RWPE2 (cell line): Measurements from ENCODE around the gene EFNA5.

ENCODE experiments used
- ATAC-seq: fragments of 200-7000 bp; cut with Tn5 transposase; 3 replicates; pipeline ENCODE4 v1.9.1; 2021; ENCODE audit warnings: low read depth
- DNase-seq: peaks from one replicate; pipeline ENCODE4 v3.0.0-alpha.2; 2020; ENCODE audit warnings: low spot score
- H3K27ac ChIP-seq: fragments of 450-650 bp; 2 replicates; pipeline ENCODE4 v1.5.1; 2017; ENCODE audit warnings: mild to moderate bottlenecking; ENCODE audit not compliant: poor library complexity, severe bottlenecking
- H3K27me3 ChIP-seq: fragments of 250-450 bp; sonication (Bioruptor Pico); 2 replicates; pipeline ENCODE4 v1.5.1; 2021; ENCODE audit warnings: mild to moderate bottlenecking, moderate library complexity; ENCODE audit not compliant: insufficient read depth, poor library complexity, severe bottlenecking
- H3K36me3 ChIP-seq: fragments of 250-450 bp; sonication (Bioruptor Pico); 2 replicates; pipeline ENCODE4 v1.5.1; 2020; ENCODE audit warnings: low read depth, mild to moderate bottlenecking, moderate library complexity
- H3K4me1 ChIP-seq: fragments of 250-450 bp; sonication (Bioruptor Pico); 2 replicates; pipeline ENCODE4 v1.5.1; 2021; ENCODE audit warnings: mild to moderate bottlenecking, moderate library complexity; ENCODE audit not compliant: insufficient read depth, poor library complexity, severe bottlenecking
- H3K4me3 ChIP-seq: fragments of 250-450 bp; sonication (Bioruptor Pico); 2 replicates; pipeline ENCODE4 v1.5.1; 2021; ENCODE audit warnings: mild to moderate bottlenecking, moderate library complexity; ENCODE audit not compliant: severe bottlenecking
- H3K9me3 ChIP-seq: fragments of 250-450 bp; sonication (Bioruptor Pico); 2 replicates; pipeline ENCODE4 v1.5.1; 2021; ENCODE audit warnings: mild to moderate bottlenecking, moderate library complexity; ENCODE audit not compliant: severe bottlenecking
- CTCF ChIP-seq: fragments of 450-650 bp; IDR thresholded peaks from one replicate; pipeline ENCODE4 v1.5.1; 2017; ENCODE audit warnings: mild to moderate bottlenecking, moderate library complexity; ENCODE audit not compliant: poor library complexity, severe bottlenecking

The EFNA5 gene

GRCh38 chr5:107538331-107538730 lies 132.4 kb downstream of the EFNA5 start:
- Histone ChIP-seq H3K36me3 (no peaks in the 10 kb centered on the region), H3K27me3 (no peaks in the 10 kb centered on the region), H3K4me1 (peaks cover 25% of the 10 kb centered on the region), H3K9me3 (no peaks in the 10 kb centered on the region), H3K4me3 (no peak overlapping the region), H3K27ac (no peak overlapping the region)
- ATAC-seq (no peak), DNase-seq (no peak)
- no peak for TF ChIP-seq CTCF

- no peak overlapping the region for H3K4me3 ChIP-seq
- H3K27me3 ChIP-seq: no peaks in the 10 kb centered on the region
- peaks cover 4% of the 10 kb centered on the region for H3K4me1 ChIP-seq
- DNase-seq (no peak), ATAC-seq (peak; percentile 10; the same call in 2 of the 3 replicates)
- H3K36me3 ChIP-seq: no peaks in the 10 kb centered on the region
- no peaks in the 10 kb centered on the region for H3K9me3 ChIP-seq
- H3K27ac ChIP-seq: no peak overlapping the region
- no peak for TF ChIP-seq CTCF
Observed at GRCh38 chr5:107535849-107536248, 134.9 kb downstream of the EFNA5 start.

GRCh38 chr5:107533910-107534876 lies 136.5 kb downstream of the EFNA5 start:
- no peak overlapping the region for H3K4me3 ChIP-seq
- H3K27me3 ChIP-seq: no peaks in the 10 kb centered on the region
- H3K27ac ChIP-seq: no peak overlapping the region
- peaks cover 4% of the 10 kb centered on the region for H3K4me1 ChIP-seq
- H3K9me3 ChIP-seq: no peaks in the 10 kb centered on the region
- DNase-seq (no peak), ATAC-seq (no peak)
- TF ChIP-seq CTCF: no peak
- H3K36me3 ChIP-seq: no peaks in the 10 kb centered on the region

GRCh38 chr5:107532916-107533315 lies 137.8 kb downstream of the EFNA5 start:
- ATAC-seq (no peak), DNase-seq (no peak)
- H3K4me1 ChIP-seq: peaks cover 4% of the 10 kb centered on the region
- no peak overlapping the region for H3K4me3 ChIP-seq
- no peak for TF ChIP-seq CTCF
- H3K27ac ChIP-seq: no peak overlapping the region
- no peaks in the 10 kb centered on the region for H3K27me3 ChIP-seq
- no peaks in the 10 kb centered on the region for H3K36me3 ChIP-seq
- no peaks in the 10 kb centered on the region for H3K9me3 ChIP-seq

GRCh38 chr5:107532169-107532878 lies 138.4 kb downstream of the EFNA5 start:
- H3K4me3 ChIP-seq: no peak overlapping the region
- TF ChIP-seq CTCF: no peak
- no peaks in the 10 kb centered on the region for H3K9me3 ChIP-seq
- no peak for DNase-seq
- no peaks in the 10 kb centered on the region for H3K27me3 ChIP-seq
- peaks cover 4% of the 10 kb centered on the region for H3K4me1 ChIP-seq
- no peak overlapping the region for H3K27ac ChIP-seq
- H3K36me3 ChIP-seq: no peaks in the 10 kb centered on the region
- ATAC-seq: no peak
